Stimulated activated CD4-positive, alpha-beta T cell treated with anti-CD3 and anti-CD28 coated beads, Interleukin-1b, Interleukin-23, amount 100 ng/mL, for 24 hours (primary cell): ENCODE measurements around the gene SEMA3F.

Source experiments
- DNase-seq, 4 experiments: peaks; one replicate each; pipeline ENCODE4 v3.0.0-alpha.2; 2020; ENCODE audit warnings: low read depth in 4 of 4, low spot score in 1 of 4

SEMA3F gene

DNA sequence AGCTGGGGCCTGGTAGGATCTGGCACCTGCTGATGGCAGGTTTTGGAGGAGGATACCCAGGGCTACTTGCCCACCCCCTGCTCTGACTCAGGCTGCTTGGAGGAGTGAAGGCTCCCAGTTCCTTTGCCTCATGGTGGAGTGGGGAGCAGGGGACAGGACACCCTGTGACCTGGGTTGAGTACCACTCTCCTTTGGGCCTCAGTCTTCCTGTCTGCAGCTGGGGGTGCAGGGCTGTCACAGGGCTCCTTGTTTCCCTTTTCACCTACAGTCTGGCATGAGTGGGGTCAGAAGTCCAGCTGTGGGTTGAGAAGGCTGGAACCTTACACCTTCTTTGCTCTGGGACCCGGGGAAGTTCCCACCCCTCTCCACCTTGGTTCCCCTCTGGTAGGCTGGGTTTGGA, 14.7 kb downstream of the SEMA3F start:
- DNase-seq: no peak

- no peak for DNase-seq
Observed at GRCh38 chr3:50170689-50171088, 15.6 kb downstream of the SEMA3F start.

GRCh38 chr3:50171540-50172301, 16.6 kb downstream of the SEMA3F start:
- DNase-seq: no peak

- no peak for DNase-seq
Observed at GRCh38 chr3:50172626-50173220, 17.6 kb downstream of the SEMA3F start.

DNA sequence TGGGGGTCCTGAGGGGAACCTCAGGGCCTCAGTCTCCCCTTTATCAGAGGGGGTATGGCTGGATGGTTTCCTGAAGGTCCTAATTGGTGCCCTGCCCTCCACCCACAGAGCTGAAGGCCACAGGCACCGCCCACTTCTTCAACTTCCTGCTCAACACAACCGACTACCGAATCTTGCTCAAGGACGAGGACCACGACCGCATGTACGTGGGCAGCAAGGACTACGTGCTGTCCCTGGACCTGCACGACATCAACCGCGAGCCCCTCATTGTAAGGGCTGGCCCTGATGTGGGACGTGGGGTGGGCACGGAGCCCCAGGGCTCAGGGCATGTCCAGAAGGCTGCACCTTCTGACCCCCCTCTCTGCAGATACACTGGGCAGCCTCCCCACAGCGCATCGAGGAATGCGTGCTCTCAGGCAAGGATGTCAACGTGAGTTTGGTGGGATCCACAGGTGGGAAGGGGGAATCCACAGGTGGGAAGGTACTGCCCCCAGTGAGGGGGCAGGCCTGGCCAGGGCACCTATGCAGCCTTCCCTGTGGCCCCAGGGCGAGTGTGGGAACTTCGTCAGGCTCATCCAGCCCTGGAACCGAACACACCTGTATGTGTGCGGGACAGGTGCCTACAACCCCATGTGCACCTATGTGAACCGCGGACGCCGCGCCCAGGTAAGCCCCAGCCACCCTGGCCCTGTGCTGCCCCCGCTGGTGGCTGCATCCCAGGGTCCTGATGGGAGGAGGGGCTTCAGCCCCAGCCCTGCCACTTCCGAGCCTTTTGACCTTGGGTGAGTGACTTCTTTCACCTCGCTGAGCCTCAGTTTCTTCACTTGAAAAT, 18.8 kb downstream of the SEMA3F start:
- no peak for DNase-seq

GRCh38 chr3:50174517-50174895, 19.4 kb downstream of the SEMA3F start:
- no peak for DNase-seq

- DNase-seq: no peak
Observed at GRCh38 chr3:50174947-50175524, 19.9 kb downstream of the SEMA3F start.

- no peak for DNase-seq
Observed at GRCh38 chr3:50177346-50177745, 22.2 kb downstream of the SEMA3F start.

DNA sequence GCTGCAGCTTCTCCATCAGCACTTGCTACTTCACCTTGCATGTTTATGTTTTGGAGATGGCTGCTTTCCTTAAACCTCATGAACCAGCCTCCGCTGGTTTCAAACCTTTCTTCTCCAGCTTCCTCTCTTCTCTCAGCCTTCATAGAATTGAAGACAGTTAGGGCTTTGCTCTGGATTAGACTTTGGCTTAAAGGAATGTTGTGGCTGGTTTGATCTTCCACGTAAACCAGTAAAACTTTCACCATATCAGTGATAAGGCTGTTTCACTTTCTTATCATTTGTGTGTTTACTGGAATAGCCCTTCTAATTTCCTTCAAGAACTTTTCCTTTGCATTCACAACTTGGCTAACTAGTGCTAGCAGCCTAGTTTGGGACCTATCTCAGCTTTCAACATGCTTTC, 24.6 kb downstream of the SEMA3F start:
- no peak for DNase-seq

GRCh38 chr3:50181985-50182384, 26.9 kb downstream of the SEMA3F start:
- DNase-seq: no peak

GRCh38 chr3:50182533-50183099, 27.5 kb downstream of the SEMA3F start:
- no peak for DNase-seq

DNA sequence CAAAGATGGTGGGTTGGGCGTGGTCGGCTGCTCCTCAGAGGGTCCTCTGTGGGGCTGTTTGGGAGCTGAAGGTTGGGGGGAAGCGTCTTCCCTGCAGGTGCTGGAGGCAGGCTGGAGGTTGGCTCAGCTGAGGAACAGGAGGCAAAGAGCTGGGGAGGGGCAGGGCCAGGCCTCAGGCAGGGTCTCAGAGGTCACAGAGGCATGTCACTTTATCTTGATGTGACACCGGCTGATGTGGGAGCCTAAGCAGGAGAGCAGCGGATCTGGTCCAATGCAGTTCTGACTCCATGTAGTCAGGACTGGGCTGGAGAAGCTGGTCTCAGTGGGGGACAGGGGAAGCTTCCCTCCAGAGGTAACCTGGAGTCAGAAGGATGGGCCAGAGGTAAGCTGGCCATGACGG, 28.6 kb downstream of the SEMA3F start:
- no peak for DNase-seq

DNA sequence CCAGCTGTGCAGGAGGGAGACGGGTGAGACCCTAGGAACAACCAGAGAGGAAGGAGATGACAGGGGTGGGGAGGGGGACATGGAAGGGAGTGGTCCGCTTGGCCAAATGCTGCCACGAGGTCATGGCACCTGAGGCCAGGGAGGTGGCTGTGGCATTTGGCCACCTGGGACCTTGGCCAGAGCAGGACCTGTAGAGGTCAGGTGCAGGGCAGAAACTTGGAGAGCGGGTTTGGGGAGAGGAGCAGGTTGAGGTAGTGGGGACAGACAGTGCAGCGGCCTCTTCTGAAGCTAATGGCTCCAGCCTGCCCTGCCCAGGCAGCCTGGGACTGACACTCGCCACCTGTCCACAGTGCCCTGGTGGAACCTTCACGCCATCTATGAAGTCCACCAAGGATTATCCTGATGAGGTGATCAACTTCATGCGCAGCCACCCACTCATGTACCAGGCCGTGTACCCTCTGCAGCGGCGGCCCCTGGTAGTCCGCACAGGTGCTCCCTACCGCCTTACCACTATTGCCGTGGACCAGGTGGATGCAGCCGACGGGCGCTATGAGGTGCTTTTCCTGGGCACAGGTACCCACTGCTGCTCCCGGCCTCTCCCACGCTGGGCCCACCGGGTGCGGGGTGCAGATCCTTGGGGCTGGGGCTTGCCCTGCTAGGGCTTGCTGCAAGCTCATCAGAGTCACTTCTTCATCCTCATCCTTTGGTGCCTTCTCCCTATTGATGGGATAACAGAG, 29.3 kb downstream of the SEMA3F start:
- no peak for DNase-seq

DNA sequence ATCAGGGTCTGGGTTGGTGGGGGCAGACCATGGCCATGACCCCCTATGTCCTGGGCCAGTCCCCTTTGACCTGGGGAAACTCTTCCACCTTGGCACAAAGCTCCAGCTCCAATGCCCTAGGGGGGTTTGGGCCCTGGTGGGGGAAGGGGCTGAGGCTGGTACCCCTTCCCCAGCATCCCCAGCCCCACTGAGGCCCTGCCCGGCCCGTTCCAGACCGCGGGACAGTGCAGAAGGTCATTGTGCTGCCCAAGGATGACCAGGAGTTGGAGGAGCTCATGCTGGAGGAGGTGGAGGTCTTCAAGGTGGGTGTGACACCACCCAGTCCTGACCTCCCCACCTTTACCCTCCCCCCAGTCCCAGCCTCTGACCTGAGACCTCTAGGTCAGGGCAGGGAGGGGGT, 30.1 kb downstream of the SEMA3F start:
- no peak for DNase-seq

GRCh38 chr3:50186096-50186495, 31.0 kb downstream of the SEMA3F start:
- no peak for DNase-seq

DNA sequence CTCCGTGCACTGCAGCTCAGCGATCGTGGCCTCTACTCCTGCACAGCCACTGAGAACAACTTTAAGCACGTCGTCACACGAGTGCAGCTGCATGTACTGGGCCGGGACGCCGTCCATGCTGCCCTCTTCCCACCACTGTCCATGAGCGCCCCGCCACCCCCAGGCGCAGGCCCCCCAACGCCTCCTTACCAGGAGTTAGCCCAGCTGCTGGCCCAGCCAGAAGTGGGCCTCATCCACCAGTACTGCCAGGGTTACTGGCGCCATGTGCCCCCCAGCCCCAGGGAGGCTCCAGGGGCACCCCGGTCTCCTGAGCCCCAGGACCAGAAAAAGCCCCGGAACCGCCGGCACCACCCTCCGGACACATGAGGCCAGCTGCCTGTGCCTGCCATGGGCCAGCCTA, 32.6 kb downstream of the SEMA3F start:
- DNase-seq: no peak

DNA sequence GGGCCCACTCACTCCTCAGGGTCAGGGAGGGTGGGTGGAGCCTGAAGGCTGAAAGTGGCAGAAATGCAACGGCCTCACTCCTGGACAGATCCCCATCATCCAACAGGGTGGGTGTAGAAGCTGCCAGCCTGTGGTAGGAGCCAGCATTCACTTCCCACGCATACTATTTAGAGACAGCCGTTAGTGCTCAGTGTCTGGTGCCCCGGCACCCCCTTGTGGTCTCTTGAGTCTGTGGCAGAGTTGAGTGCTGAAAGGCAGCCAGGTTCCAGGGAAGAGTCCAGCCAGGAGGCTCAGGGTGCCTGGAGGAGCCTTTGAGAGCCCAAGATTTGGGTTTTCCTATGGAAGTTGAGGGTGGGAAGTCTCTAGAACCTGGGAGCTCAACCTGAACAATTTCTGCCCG, 34.1 kb downstream of the SEMA3F start:
- peak in 1 of 4 experiments; percentile 26 for DNase-seq

DNA sequence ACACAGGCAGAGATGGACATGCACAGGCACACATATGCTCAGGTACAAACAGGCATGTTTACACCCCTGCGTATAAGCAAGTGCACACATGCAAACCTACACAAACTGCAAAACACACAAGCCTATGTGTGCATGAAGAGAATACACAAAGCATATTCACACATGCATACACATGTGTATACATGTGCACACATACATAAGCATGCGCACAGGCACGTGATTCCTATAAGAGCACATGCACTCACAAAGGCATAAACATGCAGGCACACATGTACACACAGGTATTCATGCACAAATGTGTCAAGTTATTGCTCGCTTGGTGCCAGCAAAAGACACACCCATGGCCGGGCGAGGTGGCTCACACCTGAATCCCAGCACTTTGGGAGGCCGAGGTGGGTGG, 34.9 kb downstream of the SEMA3F start:
- DNase-seq: no peak

GRCh38 chr3:50190936-50191660, 36.0 kb downstream of the SEMA3F start, which contains the start of gene GNAT1:
Gene GNAT1 (plus strand): TSS chr3:50191610. CDS start chr3:50191726, 116 bp downstream.
- DNase-seq: no peak

DNA sequence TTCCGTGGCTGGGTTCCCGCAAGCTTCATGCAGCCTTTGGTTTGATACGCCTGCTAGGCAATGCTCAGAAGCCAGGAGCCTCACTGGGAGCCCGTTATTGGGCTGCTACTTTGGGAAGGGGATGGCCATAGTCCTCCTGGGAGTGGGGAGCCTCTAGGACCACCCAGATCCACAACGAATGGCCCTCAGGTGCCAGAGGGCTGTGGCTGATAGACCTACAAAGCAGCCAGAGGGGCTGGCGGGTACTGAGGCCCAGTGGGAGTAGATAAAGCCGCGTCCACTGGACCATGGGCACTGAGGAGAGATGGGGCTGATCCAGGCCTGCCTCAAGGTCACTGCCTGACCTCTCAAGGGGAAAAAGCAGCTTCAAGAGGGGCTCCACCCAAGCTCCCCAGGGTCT, 37.0 kb downstream of the SEMA3F start:
- no peak for DNase-seq
